Liver (tissue), 3 donors: Measurements from ENCODE around the gene ZNF580.

Experiments
- CTCF ChIP-seq: fragments of 150-350 bp; IDR thresholded peaks from 2 replicates; pipeline ENCODE4 v1.5.1; 2017; ENCODE audit warnings: improper control_type of control experiment, low read depth, low read length; ENCODE audit not compliant: missing input control
- EGR1 ChIP-seq, 2 donors: IDR thresholded peaks; 2 replicates each; pipeline ENCODE4 v1.6.1; 2016 to 2018; ENCODE audit warnings: antibody characterized with exemption in 2 of 2, low read depth in 2 of 2
- FOXA1 ChIP-seq: IDR thresholded peaks from 2 replicates; pipeline ENCODE4 v1.6.1; 2016; ENCODE audit warnings: antibody characterized with exemption
- HNF4A ChIP-seq, 2 donors: conservative IDR thresholded peaks; 2 replicates each; pipeline ENCODE4 v1.6.1; 2016; ENCODE audit warnings: antibody characterized with exemption in 2 of 2, mild to moderate bottlenecking in 2 of 2
- MAX ChIP-seq: IDR thresholded peaks from 2 replicates; pipeline ENCODE4 v1.6.1; 2016; ENCODE audit warnings: antibody characterized with exemption
- SP1 ChIP-seq: IDR thresholded peaks from 2 replicates; pipeline ENCODE4 v1.6.1; 2018; ENCODE audit warnings: antibody characterized with exemption, mild to moderate bottlenecking
- TAF1 ChIP-seq: conservative IDR thresholded peaks from 2 replicates; pipeline ENCODE4 v1.6.1; 2016; ENCODE audit warnings: antibody characterized with exemption, mild to moderate bottlenecking
- ZBTB33 ChIP-seq: IDR thresholded peaks from 2 replicates; pipeline ENCODE4 v1.6.1; 2016; ENCODE audit warnings: antibody characterized with exemption
- donor health status: healthy.
- donor health status: healthy.

GRCh38 chr19:55625004-55625326 is 15.8 kb upstream of the ZNF580 start:
- no peak for TF ChIP-seq MAX
- no peak for TF ChIP-seq CTCF
- TF ChIP-seq TAF1: no peak
- no peak for TF ChIP-seq HNF4A (conservative IDR thresholded peaks at IDR 0.05)
- no peak for TF ChIP-seq FOXA1
- TF ChIP-seq ZBTB33: no peak
- TF ChIP-seq SP1: no peak
- TF ChIP-seq EGR1 (IDR thresholded peaks at IDR 0.05; ENCODE audit: low read depth in 2 of 2): no peak
